Neuronal stem cell (in vitro differentiated cells): Measurements from ENCODE around the gene PIGL.
A peak's percentile ranks its signal among the peaks of the same experiment; 100 is the strongest.

Source experiments
- DNase-seq: peaks from one replicate; pipeline ENCODE4 v3.0.0-alpha.2; 2013; ENCODE audit warnings: low spot score
- H2AFZ ChIP-seq: one replicate; pipeline ENCODE4 v1.6.1; 2013; ENCODE audit warnings: mild to moderate bottlenecking, low read length, inconsistent platforms
- H2AK5ac ChIP-seq: 2 replicates; pipeline ENCODE4 v1.6.1; 2013; ENCODE audit warnings: low read depth, mild to moderate bottlenecking, inconsistent platforms, low read length, moderate library complexity, mixed read lengths
- H2BK120ac ChIP-seq: 2 replicates; pipeline ENCODE4 v1.6.1; 2013; ENCODE audit warnings: low read depth, mild to moderate bottlenecking, inconsistent platforms, low read length, moderate library complexity, mixed read lengths
- H2BK12ac ChIP-seq: one replicate; pipeline ENCODE4 v1.6.1; 2013; ENCODE audit warnings: low read length, inconsistent platforms
- H2BK15ac ChIP-seq: 2 replicates; pipeline ENCODE4 v1.6.1; 2013; ENCODE audit warnings: mild to moderate bottlenecking, low read length, inconsistent platforms, mixed read lengths
- H2BK5ac ChIP-seq: one replicate; pipeline ENCODE4 v1.6.1; 2013; ENCODE audit warnings: inconsistent platforms, mild to moderate bottlenecking, low read length, moderate library complexity
- H3K14ac ChIP-seq: one replicate; pipeline ENCODE4 v1.6.1; 2013; ENCODE audit warnings: low read length, inconsistent platforms
- H3K18ac ChIP-seq: 2 replicates; pipeline ENCODE4 v1.6.1; 2013; ENCODE audit warnings: low read length, inconsistent platforms
- H3K23ac ChIP-seq: 2 replicates; pipeline ENCODE4 v1.6.1; 2013; ENCODE audit warnings: low read depth, mild to moderate bottlenecking, mixed read lengths, low read length, inconsistent platforms; ENCODE audit not compliant: poor library complexity
- H3K27ac ChIP-seq: replicated peaks from 3 replicates; pipeline ENCODE4 v1.5.1; 2013; ENCODE audit warnings: low read length, inconsistent platforms
- H3K27me3 ChIP-seq, 3 experiments: 2 replicates each; pipeline ENCODE4 v1.6.1; 2013; ENCODE audit warnings: low read length in 3 of 3, mild to moderate bottlenecking in 2 of 3, inconsistent platforms in 1 of 3, low read depth in 1 of 3, mixed read lengths in 1 of 3, moderate library complexity in 1 of 3; ENCODE audit not compliant: control insufficient read depth in 3 of 3, insufficient read depth in 3 of 3
- H3K36me3 ChIP-seq, 2 donors: replicated peaks in 1 of 2; 2 replicates each; pipeline ENCODE4 v1.6.1; 2013; ENCODE audit warnings: low read length in 2 of 2; ENCODE audit not compliant: control insufficient read depth in 2 of 2, insufficient read depth in 2 of 2
- H3K4ac ChIP-seq: 2 replicates; pipeline ENCODE4 v1.6.1; 2013; ENCODE audit warnings: inconsistent platforms, mild to moderate bottlenecking, low read length, moderate library complexity
- H3K4me1 ChIP-seq, 2 donors: 1 replicate in 1 of 2; 2 replicates in 1 of 2; pipeline ENCODE4 v1.6.1; 2013; ENCODE audit warnings: low read length in 2 of 2, low read depth in 1 of 2; ENCODE audit not compliant: control insufficient read depth in 2 of 2, insufficient read depth in 1 of 2
- H3K4me2 ChIP-seq: one replicate; pipeline ENCODE4 v1.6.1; 2013; ENCODE audit warnings: mild to moderate bottlenecking, low read length, inconsistent platforms; ENCODE audit not compliant: insufficient read depth, poor library complexity, severe bottlenecking
- H3K4me3 ChIP-seq, 2 donors: 2 replicates each; pipeline ENCODE4 v1.5.1; 2013; ENCODE audit warnings: low read length in 2 of 2, mild to moderate bottlenecking in 2 of 2, inconsistent platforms in 1 of 2, moderate library complexity in 1 of 2
- H3K79me1 ChIP-seq: one replicate; pipeline ENCODE4 v1.6.1; 2013; ENCODE audit warnings: low read depth, mild to moderate bottlenecking, inconsistent platforms, low read length, moderate library complexity
- H3K9ac ChIP-seq: one replicate; pipeline ENCODE4 v1.6.1; 2013; ENCODE audit warnings: mild to moderate bottlenecking, low read depth, low read length, inconsistent platforms; ENCODE audit not compliant: poor library complexity
- H3K9me3 ChIP-seq, 2 donors: replicated peaks in 1 of 2; 2 replicates each; pipeline versions ENCODE3 to v1.6.1; 2013; ENCODE audit warnings: low read length in 2 of 2, mild to moderate bottlenecking in 2 of 2, inconsistent platforms in 1 of 2, low read depth in 1 of 2, mixed read lengths in 1 of 2, moderate library complexity in 1 of 2; ENCODE audit not compliant: control insufficient read depth in 2 of 2, insufficient read depth in 1 of 2
- H4K8ac ChIP-seq: one replicate; pipeline ENCODE4 v1.6.1; 2013; ENCODE audit warnings: low read depth, mild to moderate bottlenecking, inconsistent platforms, low read length, moderate library complexity
- H4K91ac ChIP-seq: one replicate; pipeline ENCODE4 v1.6.1; 2013; ENCODE audit warnings: low read length, low read depth, mild to moderate bottlenecking, inconsistent platforms; ENCODE audit not compliant: poor library complexity
- WGBS, 2 donors: extraction: QIAGEN DNeasy Blood & Tissue Kit; methylation state at CpG; one replicate each; pipeline ENCODE4 v1.1.7; 2013; ENCODE audit warnings: missing lambda C conversion rate in 2 of 2, mixed read lengths in 1 of 2; ENCODE audit not compliant: insufficient read length in 2 of 2, insufficient replicate concordance in 1 of 2; ENCODE audit errors: extremely low coverage in 2 of 2; 5-methylcytosine and 5-hydroxymethylcytosine counted together

PIGL gene

GRCh38 chr17:16254773-16255400 is 37.9 kb downstream of the PIGL start:
- H2BK120ac ChIP-seq: no peak overlapping the region
- H3K9ac ChIP-seq: no peak overlapping the region
- H2BK12ac ChIP-seq: no peak overlapping the region
- no peak overlapping the region for H3K14ac ChIP-seq
- H3K4ac ChIP-seq: no peak overlapping the region
- no peak overlapping the region for H3K4me2 ChIP-seq
- H3K23ac ChIP-seq: no peak overlapping the region
- no peak overlapping the region for H2BK15ac ChIP-seq
- no peak overlapping the region for H3K27ac ChIP-seq
- H3K18ac ChIP-seq: no peak overlapping the region
- no peak overlapping the region for H4K8ac ChIP-seq
- no peak overlapping the region for H2BK5ac ChIP-seq
- peaks cover 0 to 15% of the 10 kb centered on the region in 2 donors for H3K4me1 ChIP-seq
- H3K36me3 ChIP-seq: no peaks in the 10 kb centered on the region
- H4K91ac ChIP-seq: no peak overlapping the region
- peaks cover under 1% of the 10 kb centered on the region for H3K79me1 ChIP-seq
- no CpG with 5 or more reads among the region's 9 CpGs for WGBS, 2 donors
- no peak overlapping the region for H3K4me3 ChIP-seq
- no peak for DNase-seq
- peak overlapping the region; percentile 74 for H2AFZ ChIP-seq
- no peaks in the 10 kb centered on the region for H3K27me3 ChIP-seq
- no peak overlapping the region for H2AK5ac ChIP-seq
- H3K9me3 ChIP-seq: no peaks in the 10 kb centered on the region

DNA sequence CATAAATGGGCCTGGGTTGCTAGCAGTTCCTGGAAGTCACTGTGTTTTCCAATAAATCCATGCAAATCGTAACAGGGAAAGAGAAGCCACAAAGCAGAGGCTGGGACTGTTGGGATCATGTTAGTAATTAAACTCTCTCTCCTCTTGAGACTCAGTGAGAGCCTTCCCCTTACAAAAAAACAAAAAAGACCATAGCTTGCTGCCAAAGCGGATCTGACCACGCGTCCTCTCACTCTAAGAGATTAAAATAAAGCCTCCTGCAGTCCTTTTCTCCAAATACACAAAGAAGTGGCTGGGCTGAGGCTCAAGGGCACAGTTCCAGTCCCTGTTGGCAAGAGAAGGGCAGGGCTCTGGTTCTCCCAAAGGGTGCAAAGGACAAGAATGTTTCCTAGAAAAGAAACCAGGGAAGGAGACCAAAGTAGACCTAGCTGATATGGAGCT is 38.5 kb downstream of the PIGL start:
- DNase-seq: peak; percentile 15
- Histone ChIP-seq H3K27ac (no peak overlapping the region), H3K4me2 (no peak overlapping the region), H3K79me1 (peaks cover 1% of the 10 kb centered on the region), H2BK120ac (no peak overlapping the region), H3K14ac (no peak overlapping the region), H2BK5ac (no peak overlapping the region), H3K27me3 (no peaks in the 10 kb centered on the region), H2AFZ (peak overlapping the region; percentile 74), H3K36me3 (peaks cover under 1 to 3% of the 10 kb centered on the region in 2 donors), H3K18ac (no peak overlapping the region), H3K4me3 (no peak overlapping the region), H2BK15ac (no peak overlapping the region), H2BK12ac (no peak overlapping the region), H4K91ac (no peak overlapping the region), H3K9me3 (peaks cover 0 to 5% of the 10 kb centered on the region in 2 donors), H3K4me1 (peaks cover 0 to 15% of the 10 kb centered on the region in 2 donors), H3K9ac (no peak overlapping the region), H2AK5ac (no peak overlapping the region), H3K4ac (no peak overlapping the region), H3K23ac (no peak overlapping the region), H4K8ac (no peak overlapping the region)
- no CpG with 5 or more reads among the region's 4 CpGs for WGBS, 2 donors

- Histone ChIP-seq H2BK5ac (no peak overlapping the region), H3K9ac (no peak overlapping the region), H2AK5ac (no peak overlapping the region), H3K27ac (no peak overlapping the region), H2BK15ac (no peak overlapping the region), H3K23ac (no peak overlapping the region), H3K4ac (no peak overlapping the region), H3K27me3 (no peaks in the 10 kb centered on the region), H3K36me3 (peaks cover 2 to 4% of the 10 kb centered on the region in 2 donors), H2BK12ac (no peak overlapping the region), H2AFZ (no peak overlapping the region), H3K9me3 (peaks cover 0 to 6% of the 10 kb centered on the region in 2 donors), H4K8ac (no peak overlapping the region), H3K4me2 (no peak overlapping the region), H4K91ac (no peak overlapping the region), H3K79me1 (peaks cover 1% of the 10 kb centered on the region), H3K4me1 (peaks cover 0 to 15% of the 10 kb centered on the region in 2 donors), H3K4me3 (no peak overlapping the region), H3K18ac (no peak overlapping the region), H2BK120ac (no peak overlapping the region), H3K14ac (no peak overlapping the region)
- DNase-seq: no peak
- no CpG with 5 or more reads among the region's 1 CpG for WGBS, 2 donors
Measured at GRCh38 chr17:16258901-16259300, 41.9 kb downstream of the PIGL start.

GRCh38 chr17:16259926-16260325 is 42.9 kb downstream of the PIGL start:
- Histone ChIP-seq H3K9ac (peak overlapping the region; percentile 50), H3K4me2 (no peak overlapping the region), H2AK5ac (no peak overlapping the region), H4K91ac (no peak overlapping the region), H2AFZ (no peak overlapping the region), H4K8ac (no peak overlapping the region), H2BK5ac (no peak overlapping the region), H2BK120ac (no peak overlapping the region), H3K14ac (peak overlapping the region; percentile 89), H3K27me3 (no peaks in the 10 kb centered on the region), H3K9me3 (peaks cover 0 to 6% of the 10 kb centered on the region in 2 donors), H3K36me3 (peaks cover 2 to 4% of the 10 kb centered on the region in 2 donors), H2BK15ac (no peak overlapping the region), H3K79me1 (peaks cover 1% of the 10 kb centered on the region), H3K4me3 (peak overlapping the region in 1 of 2 donors; percentile 46), H3K27ac (no peak overlapping the region), H2BK12ac (no peak overlapping the region), H3K4ac (no peak overlapping the region), H3K18ac (peak overlapping the region; percentile 48), H3K4me1 (peaks cover 0 to 12% of the 10 kb centered on the region in 2 donors), H3K23ac (peak overlapping the region; percentile 73)
- DNase-seq: no peak
- WGBS, 2 donors: no CpG with 5 or more reads among the region's 6 CpGs
